ENCODE measurements around the gene HS6ST1.
"Not testable (repeated sequence)": the region's sequence is repeated elsewhere in the genome, so short reads cannot be mapped to it uniquely, and the experiment has no call there.

The HS6ST1 gene

DNA sequence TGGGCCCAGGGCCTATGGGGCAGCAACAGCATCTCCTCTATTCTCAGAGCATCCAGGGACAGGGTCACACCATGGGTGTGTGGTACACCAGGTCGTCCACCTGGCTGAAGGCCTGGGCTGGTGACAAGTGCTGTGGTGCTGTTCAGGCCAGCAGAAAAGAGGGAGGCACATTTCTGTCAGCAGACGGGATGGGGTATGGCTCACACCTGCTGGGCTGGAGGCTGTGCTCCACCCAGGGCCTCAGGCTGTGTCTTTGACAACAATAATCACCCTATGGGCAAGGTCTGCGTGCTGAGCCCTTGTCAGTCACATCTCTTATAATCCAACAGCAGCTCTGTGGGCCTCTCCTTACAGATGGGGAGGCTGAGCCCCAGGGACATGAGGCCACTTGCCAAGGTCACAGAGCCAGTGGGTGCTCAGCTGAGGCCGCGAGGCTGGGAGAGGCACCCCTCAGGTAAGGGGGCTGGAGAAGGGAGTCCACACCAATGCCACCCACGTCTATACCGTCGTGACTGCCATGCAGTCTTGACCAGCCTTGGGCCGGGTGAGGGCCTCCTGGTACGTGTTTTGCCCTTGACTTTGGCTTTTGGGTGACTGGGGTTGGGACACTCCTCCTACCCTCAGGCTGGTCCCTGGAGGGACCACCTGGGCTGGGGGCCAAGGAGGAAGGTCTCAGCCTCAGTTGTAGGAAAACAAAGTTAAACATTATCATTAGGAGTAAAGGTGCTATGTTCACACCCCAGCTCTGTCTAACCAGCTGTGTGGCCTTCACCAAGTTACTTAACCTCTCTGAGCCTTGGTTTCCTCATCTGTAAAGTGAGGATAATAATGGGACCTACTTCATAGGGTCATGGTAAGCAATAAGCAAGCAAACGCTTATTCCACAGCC lies 5.6 kb upstream of the HS6ST1 start:
- TF ChIP-seq POLR2AphosphoS5 (IDR thresholded peaks at IDR 0.05; ENCODE audit: low read depth, low read length) (no peak), SPI1 (IDR thresholded peaks at IDR 0.05; ENCODE audit: low read depth, low read length) (no peak), POU2F2 (IDR thresholded peaks at IDR 0.05; ENCODE audit: low read depth, low read length) (no peak)
- FAIRE-seq, result no peak
- no peak for DNase-seq (ENCODE audit: insufficient read length, low spot score)

DNA sequence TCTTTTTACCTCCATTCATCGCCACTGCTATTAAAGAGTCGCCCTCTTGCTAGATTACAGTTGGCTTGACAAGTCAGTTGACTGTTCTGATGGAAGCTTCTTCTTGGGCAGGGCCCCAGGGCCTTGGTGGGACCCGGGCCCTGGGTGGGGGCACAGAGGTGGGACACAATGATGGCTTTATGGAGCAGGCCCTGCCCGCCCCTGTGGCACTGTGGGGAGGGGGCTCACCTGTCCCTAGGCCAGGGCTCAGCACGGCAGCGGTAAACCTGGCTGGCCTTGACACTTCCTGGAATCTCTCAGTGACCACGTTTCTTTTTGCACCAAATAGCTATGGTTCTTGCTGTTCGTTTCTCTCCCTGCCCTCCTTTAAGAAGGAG lies 4.9 kb upstream of the HS6ST1 start:
- DNase-seq (ENCODE audit: insufficient read length, low spot score) (no peak), FAIRE-seq (no peak)
- TF ChIP-seq POLR2AphosphoS5 (IDR thresholded peaks at IDR 0.05; ENCODE audit: low read depth, low read length), result no peak
- no peak for TF ChIP-seq TAF1 (IDR thresholded peaks at IDR 0.05; ENCODE audit: low read depth, low read length)
- TF ChIP-seq POLR2A (IDR thresholded peaks at IDR 0.05; ENCODE audit: low read depth, low read length), result no peak
- no peak for TF ChIP-seq POU2F2 (IDR thresholded peaks at IDR 0.05; ENCODE audit: low read depth, low read length)

DNA sequence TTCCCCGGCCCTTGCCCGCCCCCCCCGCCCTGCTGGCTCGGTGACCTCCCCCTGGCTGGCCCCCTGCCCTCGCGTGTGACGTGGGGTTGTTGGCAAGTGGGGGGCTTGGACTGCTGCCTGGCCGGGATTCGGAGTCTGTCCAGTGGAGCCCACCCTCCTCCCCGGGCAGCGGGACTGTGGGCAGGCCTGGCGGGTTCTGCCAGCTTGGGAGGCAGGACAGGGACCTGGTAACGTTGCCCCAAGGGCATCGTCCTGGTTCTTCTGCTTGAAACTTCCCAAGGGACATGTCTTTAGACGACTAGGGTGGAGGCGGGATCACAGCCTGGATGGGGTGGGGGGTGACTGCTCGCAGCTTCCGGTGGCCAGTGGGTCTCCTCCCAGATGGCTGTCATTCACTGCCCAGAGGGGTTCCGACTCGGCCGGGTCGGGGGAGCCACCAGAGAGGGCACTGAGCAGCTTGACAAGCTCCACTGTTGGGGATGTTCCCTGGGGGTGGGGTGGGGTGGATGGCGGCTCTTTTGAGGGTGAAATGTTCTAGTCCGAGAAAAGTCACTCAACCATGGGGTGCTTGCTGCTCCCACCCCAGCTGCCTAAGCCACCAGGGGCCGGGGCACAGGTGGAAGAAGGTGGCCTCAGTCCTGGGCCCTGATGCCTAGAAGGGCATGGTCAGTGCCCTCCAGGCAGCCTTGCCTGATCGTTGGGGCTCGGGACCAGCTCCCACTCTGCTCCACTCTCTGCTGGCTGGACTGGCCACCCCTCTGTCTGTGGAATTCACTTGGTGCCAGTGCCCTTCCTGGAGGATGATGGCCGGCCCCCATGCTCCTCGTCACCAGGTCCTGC lies 4.3 kb upstream of the HS6ST1 start:
- no peak for TF ChIP-seq POU2F2 (IDR thresholded peaks at IDR 0.05; ENCODE audit: low read depth, low read length)
- TF ChIP-seq SPI1 (IDR thresholded peaks at IDR 0.05; ENCODE audit: low read depth, low read length), result no peak
- no peak for TF ChIP-seq TAF1 (IDR thresholded peaks at IDR 0.05; ENCODE audit: low read depth, low read length)
- no peak for TF ChIP-seq POLR2A (IDR thresholded peaks at IDR 0.05; ENCODE audit: low read depth, low read length)
- no peak for TF ChIP-seq PAX5 (IDR thresholded peaks at IDR 0.05; ENCODE audit: insufficient read depth, low read length, severe bottlenecking)
- DNase-seq (ENCODE audit: insufficient read length, low spot score) (no peak), FAIRE-seq (no peak)

DNA sequence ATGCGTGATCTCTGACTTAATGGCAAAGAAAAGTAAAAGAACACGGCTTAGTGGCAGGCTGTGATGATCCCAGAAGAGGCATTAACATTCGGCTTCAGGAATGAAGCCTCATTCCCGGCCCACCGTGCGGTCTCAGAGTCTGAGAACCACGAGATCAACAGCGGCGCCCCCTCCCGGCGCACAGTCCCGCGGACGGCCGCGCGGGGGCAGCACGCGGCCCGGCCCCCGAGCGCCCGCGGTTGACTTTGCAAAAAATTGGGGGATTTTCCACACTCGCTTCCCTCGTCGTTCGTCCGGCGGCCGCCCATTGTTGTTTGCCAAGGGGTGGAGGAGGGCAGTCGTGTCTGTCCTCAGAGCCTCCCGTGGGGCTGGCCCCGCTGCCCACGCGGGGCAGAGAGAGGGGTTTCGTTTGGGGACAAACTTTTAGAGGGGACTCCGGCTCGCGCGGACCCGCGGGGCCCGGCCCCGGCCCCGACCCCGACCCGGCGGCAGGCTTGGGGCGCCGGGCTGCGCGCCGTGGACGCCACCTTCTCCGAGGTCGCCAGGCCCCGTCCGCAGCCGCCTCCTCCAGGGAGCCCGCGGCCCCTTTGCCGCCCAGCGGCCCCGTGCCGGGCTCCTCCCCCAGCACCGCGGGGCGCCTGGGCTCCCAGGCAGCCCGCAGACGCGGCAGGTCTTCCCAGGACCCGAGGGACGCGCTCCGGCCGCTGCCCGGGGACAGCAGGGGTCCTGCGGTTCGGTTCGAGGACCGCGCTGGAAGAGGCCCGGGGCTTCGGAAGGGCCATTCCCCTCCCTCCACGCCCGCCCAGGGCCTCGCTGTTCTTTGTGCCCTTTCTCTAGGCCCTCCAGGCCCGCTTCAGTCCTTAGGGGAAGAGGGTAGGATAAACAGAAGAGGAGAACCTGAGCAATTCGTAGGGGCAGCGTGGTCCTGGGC lies 3.4 kb upstream of the HS6ST1 start:
- TF ChIP-seq SPI1 (IDR thresholded peaks at IDR 0.05; ENCODE audit: low read depth, low read length), result no peak
- no peak for TF ChIP-seq PAX5 (IDR thresholded peaks at IDR 0.05; ENCODE audit: insufficient read depth, low read length, severe bottlenecking)
- TF ChIP-seq POU2F2 (IDR thresholded peaks at IDR 0.05; ENCODE audit: low read depth, low read length), result no peak
- DNase-seq (ENCODE audit: insufficient read length, low spot score), result peak; percentile 89
- peak; percentile 89 for FAIRE-seq

DNA sequence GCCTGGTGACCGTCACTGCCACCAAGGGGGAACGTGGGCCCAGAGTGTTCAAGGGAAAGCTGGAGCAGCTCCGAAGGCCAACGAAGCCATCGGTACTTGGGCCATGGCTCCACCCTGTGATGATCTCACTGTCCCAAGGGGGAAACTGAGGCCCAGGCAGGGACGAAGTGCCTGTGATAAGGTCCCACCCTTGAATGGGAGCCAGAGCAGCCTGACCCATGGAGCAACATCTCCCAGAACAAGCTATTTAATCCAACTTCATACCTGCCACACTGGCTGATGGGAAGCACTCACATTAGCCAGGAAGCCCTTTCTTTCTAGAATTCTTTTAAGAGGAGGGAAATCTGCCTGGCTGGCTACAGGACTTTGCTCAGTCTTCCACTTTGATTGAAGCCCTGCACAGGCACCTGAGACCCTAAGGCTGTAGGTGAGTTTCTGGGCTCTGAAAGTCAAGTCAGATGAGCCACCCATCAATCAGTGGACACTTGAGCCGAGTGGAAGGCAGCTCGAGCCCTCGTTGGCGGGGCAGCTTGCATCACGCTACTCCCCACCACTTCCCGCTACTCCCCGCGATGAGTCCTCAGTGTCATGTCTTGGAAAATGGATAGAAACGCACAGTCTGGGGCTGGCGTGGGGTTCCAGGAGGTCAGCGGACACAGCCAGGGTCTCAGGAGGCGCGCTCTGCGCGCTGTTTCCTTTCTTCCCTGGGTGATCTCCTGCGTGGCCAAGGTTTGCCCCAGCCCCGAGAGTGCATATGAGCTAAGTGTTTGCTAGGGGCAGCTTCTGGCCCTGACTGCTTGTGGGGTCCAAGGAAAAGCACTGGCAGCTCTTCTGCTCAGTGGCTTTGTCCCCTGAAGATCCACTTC lies 2.5 kb upstream of the HS6ST1 start:
- peak; percentile 19 for DNase-seq (ENCODE audit: insufficient read length, low spot score)
- FAIRE-seq, result no peak
- TF ChIP-seq PAX5 (IDR thresholded peaks at IDR 0.05; ENCODE audit: insufficient read depth, low read length, severe bottlenecking) (no peak), TAF1 (IDR thresholded peaks at IDR 0.05; ENCODE audit: low read depth, low read length) (no peak), POU2F2 (IDR thresholded peaks at IDR 0.05; ENCODE audit: low read depth, low read length) (no peak), POLR2A (IDR thresholded peaks at IDR 0.05; ENCODE audit: low read depth, low read length) (no peak), POLR2AphosphoS5 (IDR thresholded peaks at IDR 0.05; ENCODE audit: low read depth, low read length) (no peak), SPI1 (IDR thresholded peaks at IDR 0.05; ENCODE audit: low read depth, low read length) (no peak)

DNA sequence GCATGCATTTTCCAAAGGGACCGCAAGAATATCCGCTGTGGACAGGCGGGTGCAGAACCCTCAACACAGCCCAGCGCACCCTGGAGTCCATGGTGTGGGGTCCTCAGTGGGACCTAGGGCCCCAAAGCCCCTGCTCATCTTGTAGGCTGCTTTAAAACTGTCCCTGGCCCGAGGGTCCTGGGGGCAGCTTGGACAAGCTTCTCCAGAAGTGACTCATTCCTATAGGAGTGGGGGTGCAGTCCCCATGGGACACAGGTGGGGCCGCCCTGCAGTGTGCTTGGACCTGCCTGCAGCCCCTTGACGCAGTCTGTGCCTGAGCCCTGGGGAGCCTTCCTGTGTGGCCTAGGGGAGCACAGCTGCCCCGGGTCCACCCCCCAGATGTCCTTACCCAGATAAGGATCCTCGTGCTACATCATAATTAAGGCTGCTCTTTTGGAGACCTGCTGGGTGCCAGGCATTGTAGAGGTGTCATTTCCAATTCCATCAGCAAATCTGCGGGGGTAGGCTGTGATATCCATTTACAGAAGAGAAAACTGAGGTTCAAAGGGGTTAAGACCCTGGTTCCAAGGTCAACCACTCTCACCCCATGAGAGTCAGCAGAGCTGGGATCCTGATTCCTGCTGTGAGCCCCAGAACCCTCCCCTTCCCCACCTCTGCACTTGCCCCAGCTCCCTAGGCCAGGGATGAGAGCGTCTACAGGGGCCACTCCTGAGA lies 1.7 kb upstream of the HS6ST1 start:
- TF ChIP-seq POU2F2 (IDR thresholded peaks at IDR 0.05; ENCODE audit: low read depth, low read length) (no peak), SPI1 (IDR thresholded peaks at IDR 0.05; ENCODE audit: low read depth, low read length) (no peak), PAX5 (IDR thresholded peaks at IDR 0.05; ENCODE audit: insufficient read depth, low read length, severe bottlenecking) (no peak), POLR2AphosphoS5 (IDR thresholded peaks at IDR 0.05; ENCODE audit: low read depth, low read length) (no peak), POLR2A (IDR thresholded peaks at IDR 0.05; ENCODE audit: low read depth, low read length) (no peak), TAF1 (IDR thresholded peaks at IDR 0.05; ENCODE audit: low read depth, low read length) (no peak)
- FAIRE-seq, result no peak
- no peak for DNase-seq (ENCODE audit: insufficient read length, low spot score)

DNA sequence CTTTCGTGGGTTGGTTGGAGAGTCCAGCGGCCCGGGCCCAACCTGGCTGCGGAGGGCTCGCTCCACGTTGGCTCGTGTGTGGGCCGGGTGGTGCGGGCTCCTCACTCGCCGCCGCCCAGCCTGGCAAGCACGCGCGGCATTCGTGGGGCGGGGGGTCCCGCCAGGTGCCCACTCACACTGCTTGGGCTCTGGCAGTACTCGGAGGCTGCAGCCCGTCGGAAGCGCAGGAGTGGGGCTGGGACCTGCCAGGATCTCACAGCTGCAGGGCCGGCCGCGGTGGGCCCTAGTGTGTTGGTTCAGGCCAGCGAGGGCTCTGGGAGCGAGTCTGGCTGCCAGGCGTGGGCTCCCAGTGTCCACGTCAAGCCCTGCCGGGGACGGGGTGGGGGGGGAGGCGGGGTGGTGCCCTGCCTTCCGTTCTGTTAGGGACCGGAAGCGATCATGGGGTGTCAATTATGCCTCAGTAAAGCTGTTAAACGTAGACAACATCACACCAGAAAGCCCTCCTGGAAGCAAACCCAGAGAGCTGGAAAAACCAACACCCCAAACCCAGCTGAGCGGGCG lies 1.0 kb upstream of the HS6ST1 start:
- no peak for DNase-seq (ENCODE audit: insufficient read length, low spot score)
- TF ChIP-seq POU2F2 (IDR thresholded peaks at IDR 0.05; ENCODE audit: low read depth, low read length) (no peak), SPI1 (IDR thresholded peaks at IDR 0.05; ENCODE audit: low read depth, low read length) (no peak), TAF1 (IDR thresholded peaks at IDR 0.05; ENCODE audit: low read depth, low read length) (no peak), PAX5 (IDR thresholded peaks at IDR 0.05; ENCODE audit: insufficient read depth, low read length, severe bottlenecking) (no peak), POLR2AphosphoS5 (IDR thresholded peaks at IDR 0.05; ENCODE audit: low read depth, low read length) (no peak), POLR2A (IDR thresholded peaks at IDR 0.05; ENCODE audit: low read depth, low read length) (no peak)
- FAIRE-seq, result no peak

DNA sequence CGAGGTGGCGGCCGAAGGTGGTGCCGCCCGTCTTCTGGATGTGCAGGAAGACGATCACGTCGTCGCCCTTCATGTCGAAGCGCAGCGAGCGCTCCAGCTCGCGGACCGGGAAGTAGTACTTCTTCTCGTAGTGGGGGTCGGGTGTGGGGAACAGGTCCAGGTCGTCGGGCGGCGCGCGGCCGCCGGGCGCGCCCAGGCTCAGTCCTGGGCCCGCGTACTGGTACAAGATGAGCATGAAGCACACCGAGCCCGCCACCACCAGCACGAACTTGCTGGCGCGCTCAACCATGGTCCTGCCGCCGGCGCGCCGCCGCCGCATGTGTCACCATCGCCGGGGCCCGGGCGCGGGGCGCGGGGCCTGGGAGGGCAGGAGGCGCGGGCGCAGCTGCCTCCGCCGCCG lies 423 bp downstream of the HS6ST1 start:
- DNase-seq (ENCODE audit: insufficient read length, low spot score); FAIRE-seq: not testable (repeated sequence)

DNA sequence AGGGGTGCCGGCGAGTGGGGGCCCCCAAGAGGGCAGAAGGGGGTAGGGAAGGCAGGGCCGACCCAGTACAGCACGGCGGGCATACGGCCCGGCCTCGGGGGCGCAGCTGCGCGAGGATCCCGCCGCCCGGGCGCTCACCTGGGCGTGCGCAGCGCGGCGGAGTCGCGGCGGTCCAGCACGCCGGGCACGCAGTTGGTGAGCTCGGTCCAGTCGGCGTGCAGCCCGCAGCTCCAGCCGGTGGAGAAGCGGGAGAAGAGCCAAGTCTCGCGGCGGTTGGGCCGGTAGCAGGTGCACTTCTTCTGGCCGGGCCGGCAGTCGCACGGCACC lies 806 bp downstream of the HS6ST1 start:
- DNase-seq (ENCODE audit: insufficient read length, low spot score), result not testable (repeated sequence)
- FAIRE-seq, result peak; percentile 95

Data from GM12891 (cell line).